Keratinocyte (primary cell): ENCODE data around the gene CACNB2. TPM values are rescaled to one million over a fixed set of nuclear protein-coding genes. Genes with fewer than 3 reads are reported as not detected.

ENCODE experiments used
- DNase-seq: peaks from one replicate; pipeline ENCODE4 v3.0.0-alpha.2; 2011; ENCODE audit warnings: low read depth, missing footprints, low spot score
- FAIRE-seq: peaks from 2 replicates; lab custom pipeline; 2011; peaks lifted over from hg19 to GRCh38; lab: Jason Lieb, UNC
- H2AFZ ChIP-seq: 2 replicates; pipeline ENCODE4 v1.6.0; 2012; ENCODE audit warnings: low read length, control low read depth, inconsistent platforms; ENCODE audit not compliant: control insufficient read depth
- H3K27ac ChIP-seq: 2 replicates; pipeline ENCODE4 v1.5.1; 2011; ENCODE audit warnings: low read length; ENCODE audit not compliant: control insufficient read depth, insufficient read depth
- H3K27me3 ChIP-seq: 3 replicates; pipeline ENCODE4 v1.6.0; 2011; ENCODE audit warnings: low read length; ENCODE audit not compliant: control insufficient read depth, insufficient read depth; ENCODE audit errors: extremely low read depth
- H3K36me3 ChIP-seq, 2 experiments: 2 replicates in 1 of 2; 3 replicates in 1 of 2; pipeline ENCODE4 v1.5.1; 2011; ENCODE audit warnings: low read length in 2 of 2, mild to moderate bottlenecking in 1 of 2; ENCODE audit not compliant: control insufficient read depth in 2 of 2, insufficient read depth in 2 of 2; ENCODE audit errors: extremely low read depth in 1 of 2
- H3K4me1 ChIP-seq: 3 replicates; pipeline ENCODE4 v1.5.1; 2011; ENCODE audit warnings: low read length; ENCODE audit not compliant: control insufficient read depth, insufficient read depth; ENCODE audit errors: extremely low read depth
- H3K4me2 ChIP-seq: 3 replicates; pipeline ENCODE4 v1.6.0; 2011; ENCODE audit warnings: low read depth, low read length; ENCODE audit not compliant: control insufficient read depth, insufficient read depth; ENCODE audit errors: extremely low read depth
- H3K4me3 ChIP-seq, 3 experiments: fragments of 200-600 bp in 1 of 3; sonication (generic) in 1 of 3; 2 replicates in 2 of 3; 3 replicates in 1 of 3; pipeline ENCODE4 v1.5.1; 2011 to 2016; ENCODE audit warnings: low read length in 3 of 3, mild to moderate bottlenecking in 3 of 3, control low read depth in 2 of 3, inconsistent platforms in 1 of 3, low read depth in 1 of 3, mixed read lengths in 1 of 3, mixed run types in 1 of 3, moderate library complexity in 1 of 3; ENCODE audit not compliant: control insufficient read depth in 2 of 3, insufficient read depth in 2 of 3; ENCODE audit errors: extremely low read depth in 1 of 3
- H3K79me2 ChIP-seq: 2 replicates; pipeline ENCODE4 v1.6.0; 2012; ENCODE audit warnings: low read length; ENCODE audit not compliant: control insufficient read depth, insufficient read depth
- H3K9ac ChIP-seq: 3 replicates; pipeline ENCODE4 v1.6.0; 2011; ENCODE audit warnings: low read length; ENCODE audit not compliant: control insufficient read depth, insufficient read depth; ENCODE audit errors: extremely low read depth
- H3K9me1 ChIP-seq: 3 replicates; pipeline ENCODE4 v1.6.0; 2011; ENCODE audit warnings: low read length; ENCODE audit not compliant: control insufficient read depth, insufficient read depth; ENCODE audit errors: extremely low read depth
- H3K9me3 ChIP-seq: 2 replicates; pipeline ENCODE4 v1.5.1; 2012; ENCODE audit warnings: low read depth, low read length; ENCODE audit not compliant: control insufficient read depth
- H4K20me1 ChIP-seq: 3 replicates; pipeline ENCODE4 v1.6.0; 2011; ENCODE audit warnings: low read length; ENCODE audit not compliant: control insufficient read depth, insufficient read depth; ENCODE audit errors: extremely low read depth
- EZH2 ChIP-seq: IDR thresholded peaks from one replicate; pipeline ENCODE4 v1.6.1; 2012; ENCODE audit warnings: inconsistent platforms, mild to moderate bottlenecking, low read length, moderate library complexity
- dilution Hi-C: fragments of 300-500 bp; cut with MboI; formaldehyde crosslinking; loops from one replicate; pipeline ENCODE4 v1.7.0; 2020; ENCODE audit warnings: low sequenced_read_pairs; ENCODE audit not compliant: extremely low pct_ligation_motif_present
- polyA plus RNA-seq, 5 experiments: library from polyadenylated mRNA; depleted of rRNA in 3 of 5; stranded (reverse) in 3 of 5; stranded (forward) in 1 of 5; unstranded in 1 of 5; fragments of >200 nt; gene quantifications; 1 replicate in 1 of 5; 2 replicates in 3 of 5; 3 replicates in 1 of 5; pipeline versions ENCODE4 v1.2.1 to v1.2.3, GENCODE V29; 2011 to 2012; ENCODE audit warnings: missing spikeins in 2 of 5, low read depth in 1 of 5, low replicate concordance in 1 of 5
- TF ChIP-seq, protein P1 (sequence below), 3 experiments: IDR thresholded peaks in 1 of 3; conservative IDR thresholded peaks in 1 of 3; optimal IDR thresholded peaks in 1 of 3; 2 replicates in 2 of 3; 3 replicates in 1 of 3; pipeline versions ENCODE3 to v1.5.1; 2011; ENCODE audit warnings: low read length in 3 of 3, mild to moderate bottlenecking in 3 of 3, moderate library complexity in 2 of 3, control low read depth in 1 of 3, inconsistent platforms in 1 of 3; ENCODE audit not compliant: insufficient read depth in 2 of 3; ENCODE audit errors: extremely low read depth in 1 of 3

The CACNB2 gene
- polyA plus RNA-seq, 1 donor (not counting 4 experiments of a cell fraction or from before 2014, with no cell fraction given), result 0.03 TPM

- DNase-seq (no peak), FAIRE-seq (no peak)
- dilution Hi-C loops, result no loop called here
- Histone ChIP-seq H3K4me3 (no peak overlapping the region), H4K20me1 (no peaks in the 10 kb centered on the region), H3K9ac (no peak overlapping the region), H3K27me3 (no peaks in the 10 kb centered on the region), H3K4me1 (no peaks in the 10 kb centered on the region), H3K79me2 (no peaks in the 10 kb centered on the region), H2AFZ (no peak overlapping the region), H3K9me1 (no peaks in the 10 kb centered on the region), H3K27ac (no peak overlapping the region), H3K36me3 (no peaks in the 10 kb centered on the region), H3K4me2 (no peak overlapping the region), H3K9me3 (no peaks in the 10 kb centered on the region)
- no peak for TF ChIP-seq EZH2
- TF ChIP-seq, protein P1, sequence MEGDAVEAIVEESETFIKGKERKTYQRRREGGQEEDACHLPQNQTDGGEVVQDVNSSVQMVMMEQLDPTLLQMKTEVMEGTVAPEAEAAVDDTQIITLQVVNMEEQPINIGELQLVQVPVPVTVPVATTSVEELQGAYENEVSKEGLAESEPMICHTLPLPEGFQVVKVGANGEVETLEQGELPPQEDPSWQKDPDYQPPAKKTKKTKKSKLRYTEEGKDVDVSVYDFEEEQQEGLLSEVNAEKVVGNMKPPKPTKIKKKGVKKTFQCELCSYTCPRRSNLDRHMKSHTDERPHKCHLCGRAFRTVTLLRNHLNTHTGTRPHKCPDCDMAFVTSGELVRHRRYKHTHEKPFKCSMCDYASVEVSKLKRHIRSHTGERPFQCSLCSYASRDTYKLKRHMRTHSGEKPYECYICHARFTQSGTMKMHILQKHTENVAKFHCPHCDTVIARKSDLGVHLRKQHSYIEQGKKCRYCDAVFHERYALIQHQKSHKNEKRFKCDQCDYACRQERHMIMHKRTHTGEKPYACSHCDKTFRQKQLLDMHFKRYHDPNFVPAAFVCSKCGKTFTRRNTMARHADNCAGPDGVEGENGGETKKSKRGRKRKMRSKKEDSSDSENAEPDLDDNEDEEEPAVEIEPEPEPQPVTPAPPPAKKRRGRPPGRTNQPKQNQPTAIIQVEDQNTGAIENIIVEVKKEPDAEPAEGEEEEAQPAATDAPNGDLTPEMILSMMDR (optimal IDR thresholded peaks at IDR 0.05 in 1 of 3, IDR thresholded peaks at IDR 0.05 in 1 of 3, conservative IDR thresholded peaks at IDR 0.05 in 1 of 3; ENCODE audit: extremely low read depth in 1 of 3, insufficient read depth in 2 of 3, low read length in 3 of 3), result no peak
These were observed 211.2 kb downstream of the CACNB2 start for GRCh38 chr10:18351421-18351820.

GRCh38 chr10:18352175-18352574, 212.0 kb downstream of the CACNB2 start:
- Histone ChIP-seq H3K9me3 (no peaks in the 10 kb centered on the region), H3K4me3 (no peak overlapping the region), H3K4me1 (no peaks in the 10 kb centered on the region), H3K36me3 (no peaks in the 10 kb centered on the region), H3K9me1 (no peaks in the 10 kb centered on the region), H3K4me2 (no peak overlapping the region), H3K9ac (no peak overlapping the region), H3K27ac (no peak overlapping the region), H3K79me2 (no peaks in the 10 kb centered on the region), H4K20me1 (no peaks in the 10 kb centered on the region), H3K27me3 (no peaks in the 10 kb centered on the region), H2AFZ (no peak overlapping the region)
- FAIRE-seq, result no peak
- TF ChIP-seq, protein P1 (optimal IDR thresholded peaks at IDR 0.05 in 1 of 3, IDR thresholded peaks at IDR 0.05 in 1 of 3, conservative IDR thresholded peaks at IDR 0.05 in 1 of 3; ENCODE audit: extremely low read depth in 1 of 3, insufficient read depth in 2 of 3, low read length in 3 of 3), result no peak
- no peak for TF ChIP-seq EZH2
- dilution Hi-C loops, result no loop called here
- DNase-seq, result no peak
